ENCODE results near the gene MT1HL1.

DNA sequence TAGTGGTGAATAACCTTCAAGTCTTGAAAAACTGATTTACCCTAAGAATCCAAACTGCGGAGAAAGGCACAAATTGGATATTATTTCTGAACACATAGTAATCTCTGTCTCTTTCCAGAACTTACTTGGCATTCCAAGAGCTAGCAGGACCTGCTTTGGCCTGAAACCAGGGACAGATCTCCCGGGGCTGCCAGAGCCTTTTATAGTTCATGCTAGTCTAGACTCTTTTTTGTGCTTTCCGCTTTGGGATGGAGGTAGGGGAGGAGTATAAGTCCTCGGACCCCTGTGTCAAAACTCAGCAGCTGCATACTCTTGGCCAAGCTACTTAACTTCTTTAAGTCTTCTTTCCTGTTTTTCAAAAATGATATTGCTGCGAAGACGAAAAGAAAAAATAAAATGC lies 34.0 kb upstream of the MT1HL1 start:
- TF ChIP-seq CTCF (IDR thresholded peaks at IDR 0.05) (no peak), POLR2A (IDR thresholded peaks at IDR 0.05) (no peak)

All from uterus (tissue), 2 donors.